HG03442 (cell line): ENCODE data around the gene OS9.

ENCODE experiments used
- ATAC-seq: cut with Tn5 transposase; IDR thresholded peaks from one replicate; pipeline ENCODE4 v1.9.1; 2021; ENCODE audit warnings: mild to moderate bottlenecking, moderate library complexity; ENCODE audit not compliant: unreplicated experiment

OS9 gene

DNA sequence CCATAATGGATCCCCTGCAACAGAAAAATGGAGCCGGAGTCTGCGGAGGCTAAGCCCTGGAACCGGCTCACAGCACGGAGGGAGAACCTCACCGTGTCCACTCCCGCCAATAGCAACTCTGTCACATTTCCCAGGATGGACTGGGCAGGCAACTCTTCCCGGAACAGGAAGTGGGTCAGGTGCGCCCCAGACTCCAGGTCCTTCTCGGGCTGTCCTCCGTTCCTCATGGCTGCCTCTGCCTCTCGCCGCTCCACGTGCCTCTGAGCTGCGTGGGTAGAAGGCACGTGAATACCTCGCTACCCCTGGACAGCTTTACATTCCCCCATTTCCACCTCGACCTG is 70.7 kb downstream of the OS9 start:
- peak; percentile 3 for ATAC-seq

DNA sequence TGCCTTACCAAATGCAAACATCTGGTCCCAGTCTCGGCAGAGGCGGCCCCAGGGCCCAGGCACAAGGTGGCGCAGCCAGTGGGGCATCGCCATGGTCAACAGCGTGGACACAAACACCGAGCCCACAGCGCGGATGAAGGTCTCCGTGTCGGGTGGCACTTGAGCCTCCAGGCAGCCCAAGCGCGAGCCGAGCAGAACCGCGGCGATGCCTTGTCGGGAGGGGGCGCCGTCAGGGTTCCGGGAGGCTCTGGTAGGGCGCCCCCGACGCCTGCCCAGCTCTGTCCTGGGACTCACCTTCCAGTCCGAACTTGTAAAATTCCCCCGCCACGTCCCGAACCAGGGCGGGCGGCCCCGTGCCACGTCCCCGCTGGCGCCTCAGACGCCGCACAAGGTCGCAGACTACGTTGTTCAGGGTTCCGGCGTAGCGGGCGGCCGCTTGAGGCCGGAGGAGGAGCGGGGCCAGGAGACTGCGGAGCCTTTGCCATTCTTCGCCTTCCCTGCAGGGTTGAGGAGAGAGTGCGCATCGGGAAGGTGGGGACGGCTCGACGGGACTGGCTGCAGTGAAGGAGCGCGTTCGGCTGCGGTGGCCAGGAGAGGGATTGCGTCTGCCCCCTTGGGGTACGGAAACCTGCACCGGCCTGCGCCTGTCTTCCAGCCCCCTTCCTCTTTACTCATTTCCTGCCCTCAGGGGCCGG is 71.2 kb downstream of the OS9 start:
- peak; percentile 60 for ATAC-seq

DNA sequence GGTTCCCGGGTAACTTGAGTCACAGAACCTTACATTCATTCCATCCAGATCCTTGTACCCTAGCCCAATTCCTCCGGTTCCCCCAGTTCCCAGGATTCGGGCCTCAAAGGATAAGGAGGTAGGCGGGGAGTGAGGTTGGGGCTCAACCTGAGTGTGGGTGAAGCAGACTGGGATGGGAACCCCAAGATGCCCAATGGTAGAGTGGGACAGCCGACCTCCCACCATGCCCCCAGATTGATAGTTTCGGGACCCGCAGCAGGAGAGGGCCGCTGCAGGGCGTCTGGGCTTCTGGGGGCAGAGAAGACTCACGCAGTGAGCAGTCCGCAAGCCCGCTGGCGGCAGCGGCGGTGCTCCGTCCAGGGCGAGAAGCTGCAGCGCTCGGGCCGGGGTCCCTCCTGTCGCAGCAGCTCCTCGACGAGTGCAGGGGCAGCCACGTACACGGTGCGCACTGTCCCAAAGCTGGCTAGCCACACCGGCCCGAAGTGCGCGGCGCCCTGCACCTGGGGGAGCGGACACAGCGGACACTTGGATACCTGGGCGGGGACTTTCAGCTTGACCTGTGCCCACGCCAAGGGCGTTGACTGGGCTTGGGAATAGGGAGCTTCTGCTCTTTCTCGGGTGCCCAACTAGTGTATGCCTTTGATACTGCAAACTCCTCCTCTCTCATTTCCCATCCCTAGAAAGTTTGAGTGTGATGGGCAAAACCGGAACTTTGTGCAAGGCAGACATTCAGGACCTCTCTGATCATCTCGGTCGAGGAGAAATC is 71.9 kb downstream of the OS9 start:
- no peak for ATAC-seq

DNA sequence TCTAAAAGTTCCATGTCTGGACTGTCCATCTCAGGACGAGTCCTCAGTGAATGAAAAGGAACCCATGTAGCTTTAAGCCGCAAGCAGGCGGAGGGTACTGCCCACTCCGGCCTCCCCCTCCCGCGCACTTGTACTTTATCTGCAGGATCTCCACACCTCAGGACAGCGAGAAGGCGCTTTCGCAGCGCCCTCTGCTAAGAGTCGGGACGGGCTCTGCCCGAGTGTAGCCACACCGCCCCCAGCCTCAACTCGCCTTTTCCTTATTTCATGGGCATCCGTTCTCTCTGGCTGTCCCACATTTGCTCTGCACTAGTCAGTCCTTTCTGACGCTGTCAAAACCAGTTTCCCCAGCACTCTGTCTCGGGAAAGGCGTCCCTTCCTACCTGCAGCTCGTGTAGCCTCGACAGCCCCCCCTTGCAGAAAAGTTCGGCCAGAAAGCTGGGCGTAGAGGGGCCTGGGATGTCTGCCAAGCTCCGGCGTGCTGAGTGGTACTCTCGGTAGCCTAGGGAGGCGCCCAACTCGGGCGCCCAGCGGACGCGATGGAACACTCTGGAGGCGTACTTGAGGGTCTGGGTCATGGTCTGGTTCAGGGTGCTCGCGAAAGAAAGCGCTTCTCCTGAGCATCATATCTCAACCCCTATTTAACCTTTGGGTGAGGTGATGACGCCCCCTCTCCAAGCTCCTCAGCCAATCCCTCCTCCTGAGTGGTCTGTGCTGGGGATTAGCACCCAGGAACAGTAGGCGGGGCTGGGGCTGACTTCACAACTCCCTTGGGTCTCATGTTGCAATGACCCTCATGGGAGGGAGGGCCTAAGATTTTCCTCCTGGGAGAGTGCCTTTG is 72.8 kb downstream of the OS9 start, which contains the start of gene CYP27B1:
CYP27B1 (minus strand) TSS at position 615 of the 841 bp plus-strand sequence; CDS start at position 578, 37 bp downstream.
- no peak for ATAC-seq

DNA sequence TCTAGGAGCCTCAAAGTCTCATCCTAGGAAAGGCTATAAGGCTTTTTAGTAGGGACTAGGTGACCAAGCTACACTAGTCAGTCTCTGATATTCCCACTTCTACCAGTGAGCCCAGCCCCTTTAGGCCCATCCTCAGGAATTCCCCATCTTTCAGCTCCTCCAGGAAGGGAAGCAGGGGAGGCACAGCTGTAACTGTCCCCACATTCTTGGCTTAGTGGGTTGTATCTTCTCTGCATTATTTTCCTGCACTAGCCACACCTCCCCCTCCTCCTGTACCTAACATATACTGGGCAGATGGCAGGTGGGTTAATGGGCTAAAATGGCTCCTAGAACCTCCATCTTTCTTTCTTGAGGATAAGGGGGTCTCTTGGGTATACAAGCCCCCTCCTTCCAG is 73.4 kb downstream of the OS9 start:
- no peak for ATAC-seq

DNA sequence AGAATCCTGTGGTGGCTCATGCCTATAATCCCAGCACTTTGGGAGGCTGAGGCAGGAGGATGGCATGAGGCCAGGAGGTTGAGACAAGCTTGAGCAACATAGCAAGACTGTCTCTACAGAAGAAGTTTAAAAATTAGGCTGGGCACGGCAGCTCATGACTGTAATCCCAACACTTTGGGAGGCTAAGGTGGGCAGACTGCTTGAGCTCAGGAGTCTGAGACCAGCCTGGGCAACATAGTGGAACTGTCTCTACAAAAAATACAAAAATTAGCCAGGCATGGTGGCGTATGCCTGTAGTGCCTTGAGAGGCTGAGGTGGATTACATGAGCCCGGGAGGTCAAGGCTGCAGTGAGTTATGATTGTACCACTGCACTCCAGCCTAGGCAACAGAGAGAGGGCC is 73.9 kb downstream of the OS9 start:
- ATAC-seq: no peak

DNA sequence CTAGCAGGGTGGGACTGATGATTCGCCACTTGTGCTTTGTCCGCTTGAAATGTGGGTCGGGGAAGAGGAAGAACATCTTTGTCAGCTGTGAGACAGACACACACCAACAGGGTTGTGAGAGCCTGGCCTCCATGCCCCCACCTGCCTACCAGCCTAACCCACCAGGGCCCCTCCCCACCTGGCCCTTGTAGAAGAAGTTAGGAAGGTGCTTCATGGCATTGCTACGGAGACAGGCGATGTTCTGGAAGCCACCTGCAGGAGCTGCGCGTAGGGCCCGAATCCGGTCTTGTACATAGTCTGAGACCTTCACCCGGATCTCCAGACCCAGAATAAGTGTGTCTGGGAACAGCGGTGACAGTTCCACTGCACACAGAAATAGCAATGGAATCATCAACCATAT is 75.7 kb downstream of the OS9 start:
- ATAC-seq: no peak

DNA sequence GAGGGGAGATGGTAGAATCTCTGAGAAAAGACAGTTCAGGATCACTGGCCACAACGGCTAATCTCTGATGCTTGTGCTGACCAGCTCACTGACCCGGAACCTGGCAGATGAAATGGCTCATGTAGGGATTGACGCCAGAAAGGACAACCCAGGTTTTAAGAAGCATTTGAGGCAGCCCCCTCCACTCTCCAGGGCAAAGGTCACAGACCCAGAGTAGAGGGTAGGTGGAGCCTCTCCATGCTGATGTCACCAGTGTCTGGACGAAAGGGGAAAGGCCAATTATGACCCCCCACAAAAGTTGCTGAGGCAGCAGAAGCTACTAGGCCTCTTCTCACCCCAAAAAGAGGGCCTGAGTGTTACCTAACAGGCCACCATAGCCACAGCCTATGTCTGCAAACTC is 76.8 kb downstream of the OS9 start:
- ATAC-seq: no peak
